DMS53 (cell line): ENCODE results near the gene C10orf71.

Source experiments
- DNase-seq: peaks from one replicate; lab custom pipeline; 2025; lab: John Stamatoyannopoulos, UW

C10orf71 gene

GRCh38 chr10:49298983-49299815 is at the start of gene C10orf71:
C10orf71 (plus strand) TSS chr10:49299170; CDS start chr10:49322546, 23,376 bp downstream.
- DNase-seq, result peak; percentile 53

- DNase-seq, result no peak
Observed at GRCh38 chr10:49252313-49253034, 46.5 kb upstream of the C10orf71 start.

GRCh38 chr10:49253340-49253906 is 45.5 kb upstream of the C10orf71 start:
- no peak for DNase-seq

GRCh38 chr10:49254150-49254549 is 44.8 kb upstream of the C10orf71 start:
- no peak for DNase-seq

- DNase-seq, result no peak
Observed at GRCh38 chr10:49254556-49255318, 44.2 kb upstream of the C10orf71 start.

- DNase-seq, result no peak
Observed at GRCh38 chr10:49255883-49256282, 43.1 kb upstream of the C10orf71 start.

- DNase-seq, result no peak
Observed at GRCh38 chr10:49257154-49257553, 41.8 kb upstream of the C10orf71 start.

GRCh38 chr10:49257626-49258349 is 41.2 kb upstream of the C10orf71 start:
- DNase-seq, result no peak

GRCh38 chr10:49258350-49258683 is 40.7 kb upstream of the C10orf71 start:
- DNase-seq, result no peak

- no peak for DNase-seq
Observed at GRCh38 chr10:49260644-49261296, 38.2 kb upstream of the C10orf71 start.

GRCh38 chr10:49263591-49263990 is 35.4 kb upstream of the C10orf71 start:
- no peak for DNase-seq

GRCh38 chr10:49264177-49264677 is 34.7 kb upstream of the C10orf71 start:
- DNase-seq, result no peak

- DNase-seq, result no peak
Observed at GRCh38 chr10:49265885-49266284, 33.1 kb upstream of the C10orf71 start.

- DNase-seq, result peak; percentile 8
Observed at GRCh38 chr10:49268185-49268584, 30.8 kb upstream of the C10orf71 start.

- DNase-seq, result no peak
Observed at GRCh38 chr10:49269523-49269922, 29.4 kb upstream of the C10orf71 start.

- no peak for DNase-seq
Observed at GRCh38 chr10:49270565-49270964, 28.4 kb upstream of the C10orf71 start.

GRCh38 chr10:49271346-49271745 is 27.6 kb upstream of the C10orf71 start:
- DNase-seq, result no peak

- peak; percentile 9 for DNase-seq
Observed at GRCh38 chr10:49272251-49273081, 26.5 kb upstream of the C10orf71 start.

- DNase-seq, result no peak
Observed at GRCh38 chr10:49273082-49273465, 25.9 kb upstream of the C10orf71 start.

- no peak for DNase-seq
Observed at GRCh38 chr10:49273626-49274025, 25.3 kb upstream of the C10orf71 start.
